RPMI7951 (cell line): ENCODE data around the gene TRAPPC5. TPM values are rescaled to one million over a fixed set of nuclear protein-coding genes. Genes with fewer than 3 reads are reported as not detected.

ENCODE experiments used
- DNase-seq: peaks from one replicate; pipeline ENCODE4 v3.0.0-alpha.2; 2012; ENCODE audit warnings: low read depth
- total RNA-seq: library from RNA; depleted of rRNA; stranded (reverse); fragments of >200 nt; shearing (Covaris generic); gene quantifications from 2 replicates; pipeline ENCODE4 v1.2.3, GENCODE V29; 2014; rRNA removed

The TRAPPC5 gene
- total RNA-seq, 1 experiment from 2014 or later: 52.6 TPM

- no peak for DNase-seq
Observed at GRCh38 chr19:7730286-7731217, 49.9 kb downstream of the TRAPPC5 start.

DNA sequence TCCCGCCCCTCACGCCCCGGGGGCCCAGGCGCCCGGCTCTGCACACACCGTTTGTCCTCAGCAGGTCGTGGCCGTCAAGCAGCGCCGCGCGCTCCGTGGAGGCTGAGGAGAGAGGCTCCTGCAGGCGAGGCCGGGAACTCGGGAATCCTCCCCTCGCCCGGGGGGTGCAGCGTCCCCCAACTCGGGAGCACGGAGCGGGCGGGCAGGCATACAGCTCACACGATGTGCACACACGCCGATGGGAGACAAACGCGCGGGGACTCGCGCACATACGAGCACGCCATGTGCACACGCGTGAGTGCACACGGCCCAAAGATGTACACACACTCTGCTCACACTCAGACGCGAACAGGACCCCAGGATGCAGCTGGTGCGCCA lies 50.6 kb downstream of the TRAPPC5 start:
- DNase-seq: no peak

- DNase-seq: no peak
Observed at GRCh38 chr19:7731615-7732014, 51.0 kb downstream of the TRAPPC5 start.

DNA sequence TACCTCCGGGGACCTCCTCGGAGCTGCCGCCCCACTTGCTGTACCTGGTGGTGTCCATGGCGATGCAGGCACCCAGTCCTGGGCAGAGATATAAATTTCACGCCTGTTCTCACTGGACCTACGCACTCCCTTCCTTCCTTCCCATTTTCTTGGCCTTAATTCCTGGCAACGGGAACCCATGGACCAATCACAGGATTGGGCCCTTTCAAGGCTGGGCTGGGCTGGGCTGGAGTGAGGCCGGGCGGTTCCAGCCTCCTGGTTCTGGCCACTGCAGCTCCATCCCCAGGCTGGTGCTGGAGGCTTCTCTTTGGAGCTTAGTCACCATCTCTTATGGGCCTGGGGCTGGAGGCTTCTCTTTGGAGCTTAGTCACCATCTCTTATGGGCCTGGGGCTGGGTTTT lies 51.4 kb downstream of the TRAPPC5 start, which contains the start of gene CLEC4G:
CLEC4G (minus strand) TSS at position 66 of the 400 bp plus-strand sequence; CDS start at position 58, 8 bp downstream.
- no peak for DNase-seq

GRCh38 chr19:7733376-7733775 lies 52.7 kb downstream of the TRAPPC5 start:
- no peak for DNase-seq

- DNase-seq: no peak
Observed at GRCh38 chr19:7734220-7735203, 53.9 kb downstream of the TRAPPC5 start.

DNA sequence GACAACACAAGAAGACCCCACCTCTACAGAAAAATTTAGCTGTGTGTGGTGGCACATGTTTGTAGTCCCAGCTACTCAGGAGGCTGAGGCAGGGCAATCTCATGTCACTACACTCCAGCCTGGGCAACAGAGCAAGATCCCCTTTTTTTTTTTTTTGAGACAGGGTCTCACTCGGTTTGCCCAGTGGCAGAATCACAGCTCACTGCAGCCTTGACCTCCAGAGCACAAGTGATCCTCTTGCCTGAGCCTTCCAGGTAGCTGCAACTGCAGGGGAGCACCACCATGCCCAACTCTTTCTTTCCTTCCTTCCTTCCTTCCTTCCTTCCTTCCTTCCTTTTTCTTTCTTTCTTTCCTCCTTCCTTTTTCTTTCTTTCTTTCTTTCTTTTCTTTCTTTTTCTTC lies 55.5 kb downstream of the TRAPPC5 start:
- DNase-seq: no peak

- DNase-seq: no peak
Observed at GRCh38 chr19:7737215-7737614, 56.6 kb downstream of the TRAPPC5 start.

Other genes starting within 250 kb of the TRAPPC5 start
- 0.36 and 3.2 TPM in 2 replicates for gene PEX11G, start 191.8 kb upstream of the TRAPPC5 start, total RNA-seq
- gene ZNF358, start 164.7 kb upstream of the TRAPPC5 start, total RNA-seq: 35.8 and 50.3 TPM in 2 replicates
- gene MCOLN1, start 158.2 kb upstream of the TRAPPC5 start, total RNA-seq: 2.0 and 3.5 TPM in 2 replicates
- 44.7 and 51.5 TPM in 2 replicates for gene PNPLA6, start 145.1 kb upstream of the TRAPPC5 start, total RNA-seq
- gene CAMSAP3, start 85.0 kb upstream of the TRAPPC5 start, total RNA-seq: not detected in 2 replicates
- 27.7 and 29.4 TPM in 2 replicates for gene XAB2, start 51.3 kb upstream of the TRAPPC5 start, total RNA-seq
- 80.6 and 92.9 TPM in 2 replicates for gene PET100, start 51.0 kb upstream of the TRAPPC5 start, total RNA-seq
- gene PCP2, start 47.1 kb upstream of the TRAPPC5 start, total RNA-seq: not detected in 2 replicates
- 1.3 and 3.3 TPM in 2 replicates for gene STXBP2, start 43.7 kb upstream of the TRAPPC5 start, total RNA-seq
- not detected in 2 replicates for gene RETN, start 11.8 kb upstream of the TRAPPC5 start, total RNA-seq
- gene MCEMP1, start 3.7 kb upstream of the TRAPPC5 start, total RNA-seq: not detected in 2 replicates
- not detected in 2 replicates for gene FCER2, start 21.3 kb downstream of the TRAPPC5 start, total RNA-seq
- not detected in 2 replicates for gene CLEC4G, start 51.3 kb downstream of the TRAPPC5 start, total RNA-seq
- not detected in 2 replicates for gene CD209, start 66.7 kb downstream of the TRAPPC5 start, total RNA-seq
- gene CLEC4M, start 82.4 kb downstream of the TRAPPC5 start, total RNA-seq: not detected in 2 replicates
- gene EVI5L, start 149.4 kb downstream of the TRAPPC5 start, total RNA-seq: 6.8 and 8.1 TPM in 2 replicates
- gene PRR36, start 193.6 kb downstream of the TRAPPC5 start, total RNA-seq: not detected in 2 replicates
- gene LRRC8E, start 207.7 kb downstream of the TRAPPC5 start, total RNA-seq: 5.2 and 7.3 TPM in 2 replicates
- 5.0 and 6.4 TPM in 2 replicates for gene MAP2K7, start 223.0 kb downstream of the TRAPPC5 start, total RNA-seq
- gene TGFBR3L, start 234.0 kb downstream of the TRAPPC5 start, total RNA-seq: 0.36 and 2.1 TPM in 2 replicates
- 27.1 and 27.5 TPM in 2 replicates for gene SNAPC2, start 239.5 kb downstream of the TRAPPC5 start, total RNA-seq
- 1.2 and 2.6 TPM in 2 replicates for gene CTXN1, start 245.3 kb downstream of the TRAPPC5 start, total RNA-seq